HG03060 (cell line): Measurements from ENCODE around the gene CALML5.

ENCODE experiments used
- ATAC-seq: cut with Tn5 transposase; IDR thresholded peaks from one replicate; pipeline ENCODE4 v1.9.1; 2021; ENCODE audit warnings: low read depth, moderate number of reproducible peaks; ENCODE audit not compliant: unreplicated experiment

The CALML5 gene

DNA sequence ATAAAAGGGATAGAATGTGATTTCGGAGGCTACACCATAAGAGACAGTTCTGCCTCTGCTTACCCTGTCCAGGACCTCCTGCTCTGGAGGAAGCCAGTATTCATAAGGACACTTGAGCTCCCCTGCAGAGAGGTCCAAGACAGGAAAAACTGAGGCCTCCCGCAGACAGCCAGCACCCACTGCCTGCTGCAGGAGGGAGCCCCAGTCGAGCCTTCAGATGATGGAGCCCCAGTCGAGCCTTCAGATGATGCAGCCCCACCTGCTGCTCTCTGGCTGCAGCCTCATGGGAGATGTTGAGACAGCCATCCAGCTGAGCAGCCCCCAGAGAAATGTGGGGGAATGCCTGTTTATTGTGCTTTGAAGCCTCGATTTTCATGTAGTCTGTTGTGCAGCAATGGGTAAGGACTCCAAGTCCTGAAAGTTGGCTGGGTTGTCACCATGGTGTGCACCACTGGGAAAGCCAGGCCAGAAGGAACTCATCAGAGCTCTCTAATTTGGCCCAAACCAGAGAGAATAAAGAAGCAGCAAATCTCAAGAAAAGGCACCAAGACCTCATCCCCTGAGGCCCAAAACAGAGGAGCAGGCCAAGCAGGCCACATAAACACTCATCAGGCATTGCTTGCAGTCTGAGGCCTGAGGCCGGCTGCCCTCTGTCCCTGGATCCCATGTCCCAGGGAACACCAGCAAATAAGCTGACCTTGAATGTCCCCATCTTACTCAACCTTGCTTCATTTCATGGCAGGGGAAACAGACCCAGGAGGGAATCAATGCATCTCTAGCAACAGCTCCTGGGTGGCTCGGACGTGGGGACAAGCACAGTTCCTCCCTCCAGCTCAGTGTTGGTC lies 30.9 kb downstream of the CALML5 start:
- no peak for ATAC-seq

GRCh38 chr10:5467634-5468255 lies 31.6 kb downstream of the CALML5 start:
- ATAC-seq = no peak

- ATAC-seq = no peak
Observed at GRCh38 chr10:5467207-5467535, 32.2 kb downstream of the CALML5 start.

GRCh38 chr10:5466451-5467206 lies 32.7 kb downstream of the CALML5 start:
- ATAC-seq = no peak

GRCh38 chr10:5465976-5466450 lies 33.4 kb downstream of the CALML5 start:
- no peak for ATAC-seq

DNA sequence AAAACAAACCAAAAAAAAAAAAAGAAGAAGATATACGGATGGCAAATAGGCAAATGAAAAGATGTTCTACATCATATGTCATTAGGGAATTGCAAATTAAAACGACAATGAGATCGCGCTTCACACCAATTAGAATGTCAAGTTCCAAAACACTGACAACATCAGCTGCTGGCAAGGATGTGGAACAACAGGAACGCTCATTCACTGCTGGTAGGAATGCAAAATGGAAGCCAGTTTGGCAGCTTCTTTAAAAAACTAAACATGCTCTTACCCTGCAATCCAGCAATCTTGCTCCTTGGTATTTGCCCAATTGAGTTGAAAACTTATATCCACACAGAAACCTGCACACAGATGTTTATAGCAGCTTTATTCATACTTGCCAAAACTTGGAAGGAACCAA lies 34.8 kb downstream of the CALML5 start:
- no peak for ATAC-seq

- no peak for ATAC-seq
Observed at GRCh38 chr10:5462841-5463293, 36.5 kb downstream of the CALML5 start.

DNA sequence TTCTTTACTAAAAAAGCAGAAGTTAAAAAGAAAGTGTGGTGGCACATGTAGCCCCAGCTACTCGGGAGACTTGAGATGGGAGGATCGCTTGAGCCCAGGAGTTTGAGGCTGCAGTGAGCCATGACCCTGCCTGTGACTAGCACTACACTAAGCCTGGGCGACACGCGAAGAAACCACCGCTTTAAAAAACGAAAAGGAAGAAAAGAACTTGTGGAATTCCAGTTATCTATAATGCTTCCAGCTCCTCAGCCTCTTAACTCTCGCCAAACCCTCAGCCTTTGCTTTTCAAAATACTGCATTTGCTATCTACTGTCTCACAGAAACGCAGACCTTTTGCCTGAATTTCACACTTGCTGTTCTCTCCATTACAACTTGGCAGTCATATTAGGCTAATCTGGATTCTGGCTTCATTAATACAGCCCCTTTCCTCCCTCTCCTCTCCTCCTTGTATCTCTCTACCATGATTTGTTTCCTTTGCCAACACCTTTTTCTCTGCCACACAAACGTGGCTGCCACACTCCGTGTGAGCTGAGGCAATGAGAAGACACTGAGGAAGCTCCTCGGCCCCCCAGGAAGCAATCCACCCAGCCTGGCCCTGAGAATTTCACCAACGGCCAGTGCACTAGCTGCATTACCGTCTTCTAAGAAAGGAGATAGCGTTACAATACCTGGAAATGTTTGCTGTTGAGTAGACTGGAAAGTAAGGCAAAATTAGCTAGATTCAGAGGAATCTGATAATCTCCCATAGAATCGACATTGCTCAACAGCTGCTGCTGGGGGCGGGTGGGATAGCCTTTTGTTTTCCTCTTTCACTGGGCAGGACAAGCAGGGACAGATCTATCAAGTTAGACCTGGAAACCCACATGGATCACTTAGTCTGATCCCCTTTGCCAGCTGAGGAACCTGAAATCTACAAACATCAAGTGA lies 37.2 kb downstream of the CALML5 start:
- no peak for ATAC-seq

GRCh38 chr10:5461203-5461588 lies 38.2 kb downstream of the CALML5 start:
- ATAC-seq = no peak

- no peak for ATAC-seq
Observed at GRCh38 chr10:5460468-5461202, 38.7 kb downstream of the CALML5 start.

GRCh38 chr10:5458949-5459747 lies 40.2 kb downstream of the CALML5 start:
- no peak for ATAC-seq

GRCh38 chr10:5458425-5458824 lies 40.9 kb downstream of the CALML5 start:
- ATAC-seq = no peak

DNA sequence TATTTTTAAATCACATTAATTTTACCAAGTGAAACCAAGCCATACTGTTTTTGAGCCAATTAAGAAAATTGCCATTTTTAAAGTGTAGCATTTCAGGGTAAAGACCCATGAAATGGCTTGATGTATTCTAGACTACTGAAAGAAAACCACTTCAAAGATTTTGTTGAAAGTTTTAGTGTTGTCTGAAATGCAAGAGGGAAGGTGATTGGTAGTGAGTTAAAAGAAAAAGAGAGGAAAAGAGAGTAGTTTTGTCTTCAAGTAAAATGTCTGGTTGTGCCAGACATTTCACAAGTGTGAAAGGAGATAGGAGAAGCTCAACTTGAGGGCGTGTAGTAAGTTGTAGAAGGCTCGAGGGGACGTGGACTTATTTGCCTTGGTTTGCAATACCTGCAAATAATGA lies 41.6 kb downstream of the CALML5 start:
- no peak for ATAC-seq

DNA sequence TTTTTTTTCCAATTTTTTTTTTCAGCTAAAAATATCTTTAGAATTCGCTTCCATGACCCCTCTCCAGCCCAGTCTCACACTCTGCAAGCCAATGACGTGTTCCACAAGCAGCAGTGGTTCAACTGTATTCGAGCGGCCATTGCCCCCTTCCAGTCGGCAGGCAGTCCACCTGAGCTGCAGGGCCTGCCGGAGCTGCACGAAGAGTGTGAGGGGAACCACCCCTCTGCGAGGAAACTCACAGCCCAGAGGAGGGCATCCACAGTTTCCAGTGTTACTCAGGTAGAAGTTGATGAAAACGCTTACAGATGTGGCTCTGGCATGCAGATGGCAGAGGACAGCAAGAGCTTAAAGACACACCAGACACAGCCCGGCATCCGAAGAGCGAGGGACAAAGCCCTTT lies 42.8 kb downstream of the CALML5 start:
- ATAC-seq = no peak

DNA sequence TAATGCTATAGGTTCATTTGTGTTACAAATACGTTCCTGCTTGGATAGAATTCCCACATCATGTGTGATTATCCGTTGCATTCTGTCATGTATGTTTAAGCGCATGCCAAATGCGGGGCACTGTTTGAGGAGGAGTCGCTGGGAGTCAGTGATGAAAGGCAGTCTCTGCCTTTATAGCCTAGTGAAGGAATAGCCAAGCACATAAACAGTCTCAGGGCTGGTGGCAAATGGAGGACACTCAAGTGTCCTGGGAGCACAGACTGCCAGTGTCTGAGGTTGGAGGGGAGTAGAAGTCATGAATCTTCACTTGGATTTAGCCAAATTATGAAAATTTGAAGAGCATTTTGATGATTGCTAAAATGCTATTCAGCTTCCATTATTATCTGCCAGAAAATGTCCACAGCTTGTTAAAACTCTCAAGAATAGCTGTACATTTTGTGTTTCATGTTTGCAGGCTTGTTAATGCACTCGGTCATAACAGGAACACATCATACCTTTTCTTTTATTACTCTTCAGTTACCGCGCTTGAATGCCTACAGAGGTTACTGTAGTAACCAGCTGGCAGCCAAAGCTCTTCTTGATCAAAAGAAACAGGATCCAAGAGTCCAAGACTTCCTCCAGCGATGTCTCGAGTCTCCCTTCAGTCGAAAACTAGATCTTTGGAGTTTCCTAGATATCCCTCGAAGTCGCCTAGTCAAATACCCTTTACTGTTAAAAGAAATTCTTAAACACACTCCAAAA lies 45.5 kb downstream of the CALML5 start:
- no peak for ATAC-seq

GRCh38 chr10:5450605-5451384 lies 48.6 kb downstream of the CALML5 start:
- ATAC-seq = no peak

DNA sequence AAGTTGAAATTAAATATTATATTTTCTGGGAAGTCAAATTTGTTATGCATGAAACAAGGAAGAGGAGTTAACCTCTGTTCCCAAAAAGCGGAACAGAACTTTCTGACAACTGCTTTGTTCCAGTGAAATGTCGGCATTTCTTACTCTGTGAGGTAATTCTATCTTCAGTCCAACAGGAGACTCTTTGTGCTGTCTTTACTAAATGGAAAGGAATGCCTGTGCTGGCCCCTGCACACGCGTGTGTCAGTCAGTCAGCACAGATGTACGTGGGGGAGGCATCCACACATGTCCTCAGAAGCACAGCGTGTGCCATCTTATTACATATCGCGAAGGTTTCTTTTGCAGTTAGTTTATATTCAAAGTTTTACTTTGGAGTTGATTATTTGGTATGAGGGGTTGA lies 49.5 kb downstream of the CALML5 start:
- ATAC-seq = no peak
